Dermis microvascular lymphatic vessel endothelial cell (primary cell): ENCODE results near the gene C6orf47. TPM values are rescaled to one million over a fixed set of nuclear protein-coding genes. Genes with fewer than 3 reads are reported as not detected.

Source experiments
- DNase-seq, 2 donors: peaks; one replicate each; pipeline versions ENCODE4 v3.0.0 to v3.0.0-alpha.2; 2010; ENCODE audit warnings: low read depth in 2 of 2
- total RNA-seq: library from RNA; depleted of rRNA; stranded (reverse); fragments of >200 nt; gene quantifications from 2 replicates; pipeline ENCODE4 v1.2.1, GENCODE V29; 2014

Gene C6orf47
- total RNA-seq, 1 donor from 2014 or later, result 15.8 TPM

GRCh38 chr6:31687860-31688693 lies 27.5 kb upstream of the C6orf47 start:
- no peak for DNase-seq

GRCh38 chr6:31687321-31687720 lies 26.7 kb upstream of the C6orf47 start:
- DNase-seq, result no peak

GRCh38 chr6:31686483-31686882 lies 25.9 kb upstream of the C6orf47 start:
- DNase-seq, result no peak

- no peak for DNase-seq
These were observed 23.0 kb upstream of the C6orf47 start for GRCh38 chr6:31683591-31683990.

GRCh38 chr6:31681135-31681671 lies 20.6 kb upstream of the C6orf47 start:
- DNase-seq, result peak in 1 of 2 donors; percentile 30

GRCh38 chr6:31680226-31681134 lies 19.9 kb upstream of the C6orf47 start, which contains the start of gene LY6G5C:
LY6G5C (minus strand) TSS chr6:31681067; CDS start chr6:31680373, 694 bp downstream.
- DNase-seq, result peak; percentile 74 to 86

GRCh38 chr6:31677955-31678354 lies 17.4 kb upstream of the C6orf47 start:
- no peak for DNase-seq

GRCh38 chr6:31676904-31677303 lies 16.3 kb upstream of the C6orf47 start:
- DNase-seq, result no peak

- no peak for DNase-seq
These were observed 15.8 kb upstream of the C6orf47 start for GRCh38 chr6:31676322-31676903.

- DNase-seq, result no peak
These were observed 9.1 kb upstream of the C6orf47 start, which contains the start of gene LY6G5B for GRCh38 chr6:31669676-31670075. LY6G5B (plus strand) TSS chr6:31669976; CDS start chr6:31670951, 975 bp downstream.

GRCh38 chr6:31666337-31666965 lies 5.9 kb upstream of the C6orf47 start:
- DNase-seq, result no peak

- peak; percentile 94 to 98 for DNase-seq
These were observed 5.1 kb upstream of the C6orf47 start, which contains the start of gene CSNK2B for GRCh38 chr6:31665501-31666336. CSNK2B (plus strand) TSS chr6:31666080; CDS start chr6:31666832, 752 bp downstream.

- peak; percentile 89 to 96 for DNase-seq
These were observed 4.4 kb upstream of the C6orf47 start, which contains the start of gene GPANK1 for GRCh38 chr6:31664790-31665500. GPANK1 (minus strand) TSS chr6:31664997; CDS start chr6:31664478, 519 bp downstream.

GRCh38 chr6:31663961-31664789 lies 3.6 kb upstream of the C6orf47 start:
- DNase-seq, result peak in 1 of 2 donors; percentile 65

GRCh38 chr6:31663126-31663960 lies 2.8 kb upstream of the C6orf47 start:
- DNase-seq, result no peak

- no peak for DNase-seq
These were observed 1.6 kb upstream of the C6orf47 start for GRCh38 chr6:31662124-31662723.
